KMS-11 (cell line): ENCODE measurements around the gene FAM83F.

Source experiments
- H2AFZ ChIP-seq: fragments of 200-600 bp; sonication (generic); 2 replicates; pipeline ENCODE4 v1.6.1; 2016; ENCODE audit warnings: antibody characterized with exemption, mixed run types, low read depth
- H3K27ac ChIP-seq: fragments of 200-600 bp; sonication (generic); 2 replicates; pipeline ENCODE4 v1.6.1; 2016; ENCODE audit warnings: mild to moderate bottlenecking, mixed run types
- H3K27me3 ChIP-seq: fragments of 200-600 bp; sonication (generic); 2 replicates; pipeline ENCODE4 v1.6.1; 2017; ENCODE audit warnings: mild to moderate bottlenecking, low read depth, mixed run types, moderate library complexity; ENCODE audit not compliant: insufficient read depth
- H3K36me3 ChIP-seq: fragments of 200-600 bp; sonication (generic); 2 replicates; pipeline ENCODE4 v1.6.1; 2017; ENCODE audit warnings: mild to moderate bottlenecking, mixed run types; ENCODE audit not compliant: insufficient read depth
- H3K4me1 ChIP-seq: fragments of 200-600 bp; sonication (generic); 2 replicates; pipeline ENCODE4 v1.6.1; 2016; ENCODE audit warnings: mild to moderate bottlenecking, low read depth, mixed run types; ENCODE audit not compliant: poor library complexity, severe bottlenecking
- H3K4me2 ChIP-seq: fragments of 200-600 bp; sonication (generic); 2 replicates; pipeline ENCODE4 v1.7.0; 2016; ENCODE audit warnings: mild to moderate bottlenecking, mixed run types
- H3K4me3 ChIP-seq: fragments of 200-600 bp; sonication (generic); IDR thresholded peaks from 2 replicates; pipeline ENCODE4 v1.6.1; 2017; ENCODE audit warnings: low read depth, low read length, mixed read lengths; ENCODE audit not compliant: insufficient read depth
- H3K79me2 ChIP-seq: fragments of 200-600 bp; sonication (generic); 2 replicates; pipeline ENCODE4 v1.6.1; 2016; ENCODE audit warnings: low read depth, mixed run types; ENCODE audit not compliant: insufficient read depth
- H3K9ac ChIP-seq: fragments of 200-600 bp; sonication (generic); 2 replicates; pipeline ENCODE4 v1.6.1; 2016; ENCODE audit warnings: mild to moderate bottlenecking, mixed run types
- H4K20me1 ChIP-seq: fragments of 200-600 bp; sonication (generic); 2 replicates; pipeline ENCODE4 v1.6.1; 2016; ENCODE audit warnings: mild to moderate bottlenecking, mixed run types; ENCODE audit not compliant: insufficient read depth
- CTCF ChIP-seq: fragments of 200-600 bp; sonication (generic); conservative IDR thresholded peaks from 2 replicates; pipeline ENCODE4 v1.6.1; 2017; ENCODE audit warnings: low read depth, mild to moderate bottlenecking, antibody characterized with exemption, low read length, moderate library complexity, mixed read lengths

FAM83F gene

GRCh38 chr22:39985383-39986035 is 9.2 kb upstream of the FAM83F start:
- H4K20me1 ChIP-seq: no peaks in the 10 kb centered on the region
- H3K4me1 ChIP-seq: no peaks in the 10 kb centered on the region
- no peak overlapping the region for H2AFZ ChIP-seq
- H3K9ac ChIP-seq: no peak overlapping the region
- H3K36me3 ChIP-seq: no peaks in the 10 kb centered on the region
- no peaks in the 10 kb centered on the region; the same call in 1 of the 2 replicates for H3K27me3 ChIP-seq
- H3K4me3 ChIP-seq: no peak overlapping the region
- no peak overlapping the region for H3K4me2 ChIP-seq
- H3K79me2 ChIP-seq: no peaks in the 10 kb centered on the region
- no peak for TF ChIP-seq CTCF
- no peak overlapping the region for H3K27ac ChIP-seq

- Histone ChIP-seq H3K4me2 (no peak overlapping the region), H3K9ac (no peak overlapping the region), H3K27me3 (no peaks in the 10 kb centered on the region; the same call in 1 of the 2 replicates), H3K27ac (no peak overlapping the region), H3K36me3 (no peaks in the 10 kb centered on the region), H3K4me3 (no peak overlapping the region), H3K79me2 (no peaks in the 10 kb centered on the region), H4K20me1 (no peaks in the 10 kb centered on the region), H2AFZ (no peak overlapping the region), H3K4me1 (no peaks in the 10 kb centered on the region)
- TF ChIP-seq CTCF: no peak
Observed at GRCh38 chr22:39988386-39989114, 6.2 kb upstream of the FAM83F start.

- Histone ChIP-seq H3K27me3 (no peaks in the 10 kb centered on the region; the same call in 1 of the 2 replicates), H3K9ac (no peak overlapping the region), H3K79me2 (no peaks in the 10 kb centered on the region), H4K20me1 (no peaks in the 10 kb centered on the region), H3K4me3 (no peak overlapping the region), H3K4me1 (no peaks in the 10 kb centered on the region), H3K4me2 (no peak overlapping the region), H3K27ac (no peak overlapping the region), H3K36me3 (no peaks in the 10 kb centered on the region), H2AFZ (no peak overlapping the region)
- no peak for TF ChIP-seq CTCF
Observed at GRCh38 chr22:39989633-39990032, 5.1 kb upstream of the FAM83F start.

DNA sequence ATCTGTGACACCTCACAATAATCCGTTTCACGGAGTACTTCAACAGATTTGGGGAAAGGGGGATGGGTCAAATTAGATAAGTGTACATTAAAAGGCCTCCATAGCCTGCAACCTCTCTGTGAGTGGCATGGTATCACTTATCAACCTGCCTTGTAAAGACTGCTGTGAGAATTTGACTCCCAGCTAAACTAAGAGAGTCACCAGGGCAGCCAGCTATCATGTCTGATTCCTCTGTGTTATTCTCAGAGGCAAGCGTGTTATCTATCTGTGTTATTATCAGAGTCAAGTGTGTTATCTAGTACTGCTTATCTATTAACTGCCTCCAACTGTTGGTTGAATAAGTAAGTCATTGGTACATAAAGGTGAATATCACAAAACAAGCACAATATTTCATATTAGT is 4.1 kb upstream of the FAM83F start:
- no peak for TF ChIP-seq CTCF
- H3K27ac ChIP-seq: no peak overlapping the region
- no peaks in the 10 kb centered on the region for H3K36me3 ChIP-seq
- no peaks in the 10 kb centered on the region for H4K20me1 ChIP-seq
- H3K4me3 ChIP-seq: no peak overlapping the region
- no peaks in the 10 kb centered on the region for H3K4me1 ChIP-seq
- H3K79me2 ChIP-seq: no peaks in the 10 kb centered on the region
- no peak overlapping the region for H3K4me2 ChIP-seq
- H3K27me3 ChIP-seq: no peaks in the 10 kb centered on the region
- no peak overlapping the region for H3K9ac ChIP-seq
- no peak overlapping the region for H2AFZ ChIP-seq
